Neural crest cell (in vitro differentiated cells): ENCODE results near the gene MRPS15. TPM values are rescaled to one million over a fixed set of nuclear protein-coding genes. Genes with fewer than 3 reads are reported as not detected.
A peak's percentile ranks its signal among the peaks of the same experiment; 100 is the strongest.

Experiments
- DNase-seq: peaks from one replicate; pipeline ENCODE4 v3.0.0; 2021; ENCODE audit warnings: low read depth, mixed read lengths, low spot score
- H3K27ac Mint-ChIP-seq: one replicate; pipeline ENCODE4 v1.8.0; 2021; ENCODE audit warnings: mild to moderate bottlenecking, mixed read lengths; ENCODE audit not compliant: unreplicated experiment
- H3K27me3 Mint-ChIP-seq: 2 replicates; pipeline ENCODE4 v1.8.0; 2021; ENCODE audit warnings: low read depth, mild to moderate bottlenecking, mixed read lengths
- H3K36me3 Mint-ChIP-seq: 2 replicates; pipeline ENCODE4 v1.8.0; 2021; ENCODE audit warnings: low read depth, mild to moderate bottlenecking, mixed read lengths
- H3K4me1 Mint-ChIP-seq: 2 replicates; pipeline ENCODE4 v1.8.0; 2021; ENCODE audit warnings: mixed read lengths
- H3K4me3 Mint-ChIP-seq: one replicate; pipeline ENCODE4 v1.8.0; 2021; ENCODE audit warnings: mild to moderate bottlenecking, mixed read lengths
- H3K9me3 Mint-ChIP-seq: 2 replicates; pipeline ENCODE4 v1.8.0; 2021; ENCODE audit warnings: mixed read lengths
- total RNA-seq: library from RNA; stranded (reverse); gene quantifications from 2 replicates; pipeline ENCODE4 v1.2.1, GENCODE V29; 2021
- TF ChIP-seq, protein P1 (sequence below): fragments of 200-600 bp; sonication (generic); conservative IDR thresholded peaks from 2 replicates; pipeline ENCODE4 v1.5.0; 2021; ENCODE audit warnings: antibody characterized with exemption, mild to moderate bottlenecking

Gene MRPS15
- total RNA-seq, 1 donor from 2014 or later: 89.8 TPM

DNA sequence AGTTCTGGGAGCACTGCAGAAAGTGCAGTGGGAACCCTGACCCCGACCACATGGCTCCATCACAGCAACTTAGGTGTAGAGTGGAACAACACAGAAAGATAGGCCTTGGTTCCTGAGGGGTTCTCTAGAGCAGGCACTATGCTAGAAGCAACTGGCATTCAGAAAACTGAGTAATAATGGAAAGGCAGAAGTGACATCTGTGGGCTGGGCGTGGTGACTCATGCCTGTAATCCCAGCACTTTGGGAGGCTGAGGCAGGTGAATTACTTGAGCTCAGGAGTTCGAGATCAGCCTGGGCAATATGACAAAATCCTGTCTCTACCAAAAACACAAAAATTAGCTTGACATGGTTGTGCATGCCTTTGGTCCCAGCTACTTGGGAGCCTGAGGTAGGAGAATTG, 5.3 kb downstream of the MRPS15 start:
- H3K27ac Mint-ChIP-seq: no peak overlapping the region
- H3K36me3 Mint-ChIP-seq: peaks cover 10% of the 10 kb centered on the region

GRCh38 chr1:36457691-36458090, 6.5 kb downstream of the MRPS15 start:
- H3K36me3 Mint-ChIP-seq: peaks cover 10% of the 10 kb centered on the region
- H3K4me1 Mint-ChIP-seq: peaks cover 6% of the 10 kb centered on the region
- H3K4me3 Mint-ChIP-seq: peak overlapping the region; percentile 27
- no peaks in the 10 kb centered on the region for H3K27me3 Mint-ChIP-seq
- H3K27ac Mint-ChIP-seq: no peak overlapping the region
- no peak for DNase-seq
- H3K9me3 Mint-ChIP-seq: no peaks in the 10 kb centered on the region
- TF ChIP-seq, protein P1, sequence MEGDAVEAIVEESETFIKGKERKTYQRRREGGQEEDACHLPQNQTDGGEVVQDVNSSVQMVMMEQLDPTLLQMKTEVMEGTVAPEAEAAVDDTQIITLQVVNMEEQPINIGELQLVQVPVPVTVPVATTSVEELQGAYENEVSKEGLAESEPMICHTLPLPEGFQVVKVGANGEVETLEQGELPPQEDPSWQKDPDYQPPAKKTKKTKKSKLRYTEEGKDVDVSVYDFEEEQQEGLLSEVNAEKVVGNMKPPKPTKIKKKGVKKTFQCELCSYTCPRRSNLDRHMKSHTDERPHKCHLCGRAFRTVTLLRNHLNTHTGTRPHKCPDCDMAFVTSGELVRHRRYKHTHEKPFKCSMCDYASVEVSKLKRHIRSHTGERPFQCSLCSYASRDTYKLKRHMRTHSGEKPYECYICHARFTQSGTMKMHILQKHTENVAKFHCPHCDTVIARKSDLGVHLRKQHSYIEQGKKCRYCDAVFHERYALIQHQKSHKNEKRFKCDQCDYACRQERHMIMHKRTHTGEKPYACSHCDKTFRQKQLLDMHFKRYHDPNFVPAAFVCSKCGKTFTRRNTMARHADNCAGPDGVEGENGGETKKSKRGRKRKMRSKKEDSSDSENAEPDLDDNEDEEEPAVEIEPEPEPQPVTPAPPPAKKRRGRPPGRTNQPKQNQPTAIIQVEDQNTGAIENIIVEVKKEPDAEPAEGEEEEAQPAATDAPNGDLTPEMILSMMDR: no peak

More for the DNA sequence above, 5.3 kb downstream of the MRPS15 start:
- TF ChIP-seq, protein P1: no peak
- H3K4me3 Mint-ChIP-seq: no peak overlapping the region
- no peaks in the 10 kb centered on the region for H3K27me3 Mint-ChIP-seq
- H3K4me1 Mint-ChIP-seq: peaks cover 15% of the 10 kb centered on the region
- no peak for DNase-seq
- H3K9me3 Mint-ChIP-seq: no peaks in the 10 kb centered on the region

DNA sequence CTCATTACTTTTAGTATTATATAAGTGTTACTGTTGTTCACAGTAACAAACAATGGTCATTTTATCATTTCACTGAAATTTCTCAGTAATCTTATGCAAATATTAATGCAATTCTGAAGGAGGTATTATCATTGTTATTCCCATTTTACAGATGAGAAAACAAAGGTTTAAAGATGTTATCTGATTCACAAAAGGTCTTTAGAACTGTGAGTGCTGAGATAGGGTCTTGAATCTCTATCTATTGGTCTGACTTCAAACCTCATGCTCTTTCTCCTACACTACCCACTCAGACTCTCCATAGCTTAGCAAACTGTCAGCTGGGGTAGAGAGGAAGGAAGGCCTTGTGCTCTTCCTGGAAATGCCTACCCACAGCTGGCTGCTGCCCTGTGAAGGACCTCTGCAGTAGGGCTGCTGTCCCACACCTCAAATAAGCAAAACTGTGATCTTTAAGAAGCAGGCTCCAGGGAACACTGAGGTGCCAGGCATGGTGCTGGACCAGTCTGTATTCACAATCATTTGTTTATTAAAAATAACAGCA, 7.7 kb downstream of the MRPS15 start:
- DNase-seq: no peak
- no peak overlapping the region for H3K4me3 Mint-ChIP-seq
- TF ChIP-seq, protein P1: no peak
- H3K9me3 Mint-ChIP-seq: no peaks in the 10 kb centered on the region
- no peaks in the 10 kb centered on the region for H3K27me3 Mint-ChIP-seq
- H3K36me3 Mint-ChIP-seq: peaks cover 7% of the 10 kb centered on the region
- no peak overlapping the region for H3K27ac Mint-ChIP-seq
- peaks cover 10% of the 10 kb centered on the region for H3K4me1 Mint-ChIP-seq

- DNase-seq: no peak
- no peaks in the 10 kb centered on the region for H3K9me3 Mint-ChIP-seq
- peaks cover 14% of the 10 kb centered on the region for H3K4me1 Mint-ChIP-seq
- peaks cover 3% of the 10 kb centered on the region for H3K36me3 Mint-ChIP-seq
- peaks cover under 1% of the 10 kb centered on the region for H3K27me3 Mint-ChIP-seq
- TF ChIP-seq, protein P1: no peak
- no peak overlapping the region for H3K27ac Mint-ChIP-seq
- H3K4me3 Mint-ChIP-seq: peak overlapping the region; percentile 2
These were observed 8.8 kb downstream of the MRPS15 start for GRCh38 chr1:36455386-36455785.

DNA sequence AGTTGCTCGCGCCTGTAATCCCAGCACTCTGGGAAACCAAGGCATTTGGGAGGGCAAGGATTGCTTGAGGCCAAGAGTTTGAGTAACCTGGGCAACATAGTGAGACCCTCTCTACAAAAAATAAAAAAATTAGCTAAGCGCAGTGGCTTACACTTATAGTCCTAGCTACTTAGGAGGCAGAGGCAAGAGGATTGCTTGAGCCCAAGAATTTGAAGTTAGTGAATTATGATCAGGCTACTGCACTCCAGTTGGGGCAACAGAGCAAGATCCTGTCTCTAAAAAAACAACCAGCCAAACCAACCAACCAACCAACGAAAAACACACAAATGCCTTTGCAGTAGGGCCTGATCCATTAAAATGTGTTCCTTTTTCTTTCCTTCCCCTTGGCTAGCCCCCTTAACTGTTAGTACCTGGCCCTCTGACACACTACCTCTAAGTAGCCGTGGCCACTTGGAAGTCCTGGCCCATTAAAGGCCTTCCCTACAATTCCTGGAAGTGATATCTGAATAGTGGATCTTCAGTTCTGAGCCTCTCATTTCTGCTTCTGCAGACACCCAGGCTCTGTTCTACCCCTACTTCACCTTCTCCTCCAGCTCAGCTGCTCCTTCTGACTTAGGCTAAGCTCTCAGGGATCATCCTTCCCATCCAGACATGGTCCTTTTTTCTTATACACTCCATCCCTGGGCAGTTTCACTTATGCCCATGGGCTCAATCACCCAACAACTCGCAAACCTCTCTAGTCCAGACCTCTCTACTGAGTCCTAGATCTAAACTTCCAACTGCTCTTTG, 10.4 kb downstream of the MRPS15 start:
- Mint-ChIP-seq H3K4me1 (peaks cover 26% of the 10 kb centered on the region), H3K4me3 (peak overlapping the region; percentile 44)
- no peak for DNase-seq

More for the DNA sequence above, 10.4 kb downstream of the MRPS15 start:
- TF ChIP-seq, protein P1: no peak
- peak overlapping the region; percentile 1 for H3K27ac Mint-ChIP-seq
- H3K27me3 Mint-ChIP-seq: peaks cover 3% of the 10 kb centered on the region
- peaks cover 3% of the 10 kb centered on the region for H3K36me3 Mint-ChIP-seq
- H3K9me3 Mint-ChIP-seq: no peaks in the 10 kb centered on the region
